Stimulated activated CD8-positive, alpha-beta memory T cell treated with anti-CD3 and anti-CD28 coated beads, Interleukin-12 subunit alpha, Interleukin-12 subunit beta, amount 100 ng/mL, for 1 hour (primary cell): ENCODE measurements around the gene FBXW11.
A peak's percentile ranks its signal among the peaks of the same experiment; 100 is the strongest.
"Not testable (repeated sequence)": the region's sequence is repeated elsewhere in the genome, so short reads cannot be mapped to it uniquely, and the experiment has no call there.

Source experiments
- DNase-seq: peaks from one replicate; pipeline ENCODE4 v3.0.0-alpha.2; 2020; ENCODE audit warnings: low read depth

FBXW11 gene

GRCh38 chr5:171908638-171909037 is 97.8 kb downstream of the FBXW11 start:
- DNase-seq = no peak

DNA sequence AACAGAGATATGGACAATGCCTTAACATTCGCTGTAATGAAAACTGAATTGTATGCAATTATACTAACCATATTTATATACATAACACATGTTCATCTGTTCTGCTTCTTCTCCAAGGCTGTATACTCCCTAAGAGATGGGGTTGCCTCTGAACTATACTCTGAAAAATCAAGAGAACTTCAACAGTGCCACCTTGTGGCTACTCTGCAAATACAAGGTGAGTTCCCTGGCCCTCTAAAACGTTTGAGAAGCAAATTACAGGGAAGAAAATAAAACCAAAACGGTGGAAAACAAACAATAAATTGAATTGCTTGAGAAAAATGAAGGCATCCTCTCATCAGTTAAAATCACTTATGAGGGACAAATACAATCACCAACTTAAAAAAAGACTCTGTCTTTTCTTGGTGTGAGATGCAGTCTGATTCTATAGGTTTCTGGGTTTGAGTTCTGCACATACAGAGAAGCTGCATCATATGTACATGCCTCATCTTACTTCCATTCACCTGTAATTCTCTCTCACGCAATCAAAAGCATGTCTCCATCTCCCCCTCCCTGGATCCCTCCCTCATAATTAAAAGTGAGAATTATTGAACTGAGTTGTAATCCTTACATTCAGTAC is 98.6 kb downstream of the FBXW11 start:
- DNase-seq = peak; percentile 23

DNA sequence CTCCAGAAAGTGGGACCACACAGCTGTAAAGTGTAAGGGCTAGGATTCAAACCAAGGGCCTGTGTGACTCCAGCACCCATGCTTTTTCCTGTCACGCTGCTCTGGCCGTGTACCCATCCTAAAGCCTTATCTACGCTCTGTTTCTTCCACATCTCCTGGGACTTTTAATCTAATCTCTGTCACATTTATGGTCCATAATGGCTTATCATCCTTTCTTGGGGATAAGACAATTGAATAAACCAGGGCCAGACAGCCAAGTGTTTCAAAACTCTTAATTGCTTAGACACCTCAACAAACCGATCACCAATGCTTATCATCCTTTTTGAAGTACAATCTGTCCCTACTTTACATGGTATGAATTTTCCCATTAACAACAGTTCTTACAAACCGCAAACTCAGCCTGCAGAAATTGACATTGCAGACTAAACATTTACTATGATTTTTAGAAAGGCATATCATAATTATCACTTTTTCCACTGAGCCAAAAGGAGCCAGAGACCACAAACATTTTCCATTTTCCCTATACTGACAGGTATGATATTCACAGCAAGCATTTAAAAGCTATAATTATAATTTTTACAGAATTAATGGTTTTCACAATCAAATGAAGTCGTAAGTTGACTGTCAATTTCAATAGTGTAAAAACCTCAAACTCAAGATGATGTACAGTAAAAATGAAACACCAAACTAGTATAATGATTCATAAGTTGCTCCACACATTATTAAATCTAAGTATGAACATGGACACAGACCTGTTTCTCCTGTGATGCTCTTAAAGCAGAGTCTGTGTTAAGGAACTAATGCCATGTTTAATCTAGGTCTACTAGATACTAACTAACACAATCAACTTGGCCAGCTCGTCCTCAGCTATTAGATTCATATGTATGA is 99.5 kb downstream of the FBXW11 start:
- DNase-seq = no peak

DNA sequence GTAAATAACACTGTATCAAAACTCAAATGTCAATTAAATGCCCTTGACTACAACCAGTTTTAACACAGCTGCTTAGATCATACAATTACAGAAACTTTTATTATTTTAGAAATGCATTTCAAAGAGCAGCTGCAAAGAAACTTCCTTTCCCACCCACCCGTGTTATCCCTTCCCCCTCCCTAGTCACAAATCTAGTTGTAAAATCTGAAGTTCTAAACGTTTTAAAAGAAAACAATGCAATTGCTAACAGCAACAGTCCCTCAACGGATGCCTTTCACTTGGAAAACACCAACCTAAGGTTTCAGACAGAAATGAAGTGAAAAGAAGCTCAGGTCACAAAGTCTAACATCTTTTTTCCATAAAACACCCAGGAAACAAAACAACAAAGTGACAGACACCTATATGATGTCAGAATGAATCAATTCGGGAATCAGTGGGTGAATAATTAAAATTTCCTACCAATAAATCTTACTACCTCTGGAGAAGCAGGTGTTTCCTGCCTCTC is 100.3 kb downstream of the FBXW11 start:
- no peak for DNase-seq

- DNase-seq = no peak
Measured at GRCh38 chr5:171904886-171905285, 101.6 kb downstream of the FBXW11 start.

DNA sequence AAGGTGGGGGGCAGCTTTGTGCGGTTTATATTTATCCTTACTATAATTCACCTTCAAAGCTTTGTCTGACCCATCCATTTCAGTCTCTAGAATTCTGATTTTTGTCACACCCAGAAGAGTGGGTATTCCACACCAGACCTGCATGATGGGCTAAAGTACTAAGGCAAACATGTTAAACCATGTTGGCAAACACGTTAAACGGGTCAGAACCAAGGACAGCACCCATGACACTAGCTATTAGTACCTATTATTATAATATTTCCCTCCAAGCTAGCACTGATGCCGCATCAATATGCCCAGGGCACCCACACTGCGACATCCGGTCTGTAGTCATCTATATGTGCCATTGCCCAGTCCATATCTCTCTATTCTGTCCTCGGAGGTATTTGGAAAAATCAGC is 104.7 kb downstream of the FBXW11 start:
- DNase-seq = no peak

DNA sequence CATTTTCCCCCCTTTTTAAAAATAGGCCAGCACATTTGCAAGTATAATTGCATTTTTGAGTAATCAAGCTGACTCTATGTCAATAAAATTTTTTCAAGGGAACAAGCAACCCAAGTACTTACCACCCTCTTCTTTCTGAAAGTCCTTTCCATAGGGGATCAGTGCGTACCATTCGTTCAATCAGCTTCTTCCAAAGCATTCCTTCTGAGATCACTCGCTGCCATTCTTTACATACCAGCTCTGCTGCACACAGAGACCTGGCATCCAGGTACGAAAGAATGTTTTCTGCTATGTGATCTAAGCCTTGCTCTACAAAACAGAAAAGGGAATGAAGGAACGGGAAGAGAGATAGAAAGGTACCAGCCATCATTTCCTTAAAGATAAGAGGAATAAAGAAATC is 106.6 kb downstream of the FBXW11 start:
- no peak for DNase-seq

DNA sequence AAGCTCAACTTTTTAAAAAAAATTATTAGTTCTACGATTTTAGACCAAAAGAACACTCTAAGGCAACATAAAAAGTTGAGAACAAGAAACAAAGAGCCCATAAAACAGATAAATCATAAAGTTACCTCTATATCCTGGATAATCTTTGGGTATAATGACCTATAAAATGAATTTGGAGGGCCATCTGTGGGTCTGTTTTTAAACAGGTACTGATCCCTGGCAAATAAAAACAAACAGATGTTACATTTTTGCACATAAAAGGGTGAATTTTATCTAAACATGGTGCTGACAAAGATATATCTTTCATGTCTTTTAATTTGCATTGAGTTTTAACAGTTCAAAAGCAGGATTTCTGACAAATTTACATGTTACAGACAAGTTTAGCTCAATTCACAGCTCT is 107.6 kb downstream of the FBXW11 start:
- DNase-seq = no peak

DNA sequence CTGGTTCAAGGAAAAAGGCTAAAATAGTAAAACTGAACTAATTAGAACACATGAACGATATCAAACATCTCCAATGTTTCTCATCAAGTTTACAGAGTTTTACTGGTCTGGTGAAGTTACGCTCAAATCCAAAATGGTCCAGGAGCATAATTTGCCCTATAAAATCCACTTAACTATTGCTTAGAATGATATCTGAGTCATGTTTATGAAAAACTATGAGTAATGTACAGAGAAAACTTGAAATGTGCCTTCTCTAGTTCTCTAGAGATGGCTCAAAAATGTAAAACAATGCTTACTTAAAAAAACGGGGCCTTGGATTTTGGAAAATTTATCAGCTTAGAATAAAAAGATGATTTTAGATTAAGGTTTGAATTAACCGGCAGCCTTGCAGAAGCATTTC is 108.1 kb downstream of the FBXW11 start:
- DNase-seq = no peak

DNA sequence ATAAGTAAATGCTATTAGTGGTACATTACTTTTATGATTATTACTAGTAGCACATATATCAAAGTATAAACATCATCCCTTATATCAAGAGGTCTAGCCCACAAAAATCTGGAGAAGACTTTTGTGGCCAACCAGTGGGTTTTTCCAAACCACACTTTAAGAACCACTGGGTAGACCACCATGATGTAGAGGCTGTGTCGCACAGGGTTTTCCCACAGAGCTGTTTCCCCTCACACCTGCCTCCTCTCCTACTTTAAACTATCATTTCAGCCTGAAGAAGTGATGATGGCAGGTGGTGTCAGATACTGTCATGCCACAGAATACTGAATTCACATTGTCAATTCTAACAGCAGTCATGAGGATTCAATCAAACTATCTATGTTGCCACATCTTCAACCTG is 109.2 kb downstream of the FBXW11 start:
- DNase-seq = no peak

GRCh38 chr5:171895081-171895480 is 111.4 kb downstream of the FBXW11 start:
- DNase-seq = no peak

DNA sequence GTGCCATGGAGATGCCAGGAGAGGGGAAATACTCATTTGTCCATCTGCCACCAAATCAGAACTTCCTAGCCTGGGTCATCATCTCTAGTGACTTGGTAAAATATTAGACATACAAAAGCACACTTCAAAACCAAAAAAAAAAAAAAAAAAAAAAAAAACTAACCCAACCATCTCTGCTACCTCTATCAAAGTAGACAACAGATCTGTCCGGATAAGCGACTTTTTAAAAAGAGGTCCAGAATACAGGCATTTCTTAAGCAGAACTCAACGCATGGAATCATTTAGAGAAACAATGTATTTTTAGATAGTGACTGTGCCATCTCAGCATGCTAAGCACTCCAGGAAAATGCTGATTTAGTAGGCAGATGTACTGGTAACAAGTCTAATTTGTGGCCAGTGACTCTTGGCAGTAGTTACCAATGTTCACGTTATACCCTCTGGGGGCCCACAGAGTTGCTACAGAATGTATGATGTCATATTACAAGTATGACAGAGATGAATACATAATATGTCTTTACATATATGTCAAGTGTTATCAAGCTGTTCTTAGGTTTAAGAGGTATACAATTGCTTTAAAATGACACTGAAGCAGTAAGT is 113.0 kb downstream of the FBXW11 start:
- DNase-seq = no peak

GRCh38 chr5:171891595-171891994 is 114.8 kb downstream of the FBXW11 start:
- DNase-seq = no peak

- DNase-seq = no peak
Measured at GRCh38 chr5:171891150-171891549, 115.3 kb downstream of the FBXW11 start.

- DNase-seq = no peak
Measured at GRCh38 chr5:171888051-171888481, 118.4 kb downstream of the FBXW11 start.

GRCh38 chr5:171886037-171886436 is 120.4 kb downstream of the FBXW11 start:
- DNase-seq = not testable (repeated sequence)

GRCh38 chr5:171882118-171882517 is 124.3 kb downstream of the FBXW11 start:
- no peak for DNase-seq

- no peak for DNase-seq
Measured at GRCh38 chr5:171874234-171874633, 132.2 kb downstream of the FBXW11 start.

DNA sequence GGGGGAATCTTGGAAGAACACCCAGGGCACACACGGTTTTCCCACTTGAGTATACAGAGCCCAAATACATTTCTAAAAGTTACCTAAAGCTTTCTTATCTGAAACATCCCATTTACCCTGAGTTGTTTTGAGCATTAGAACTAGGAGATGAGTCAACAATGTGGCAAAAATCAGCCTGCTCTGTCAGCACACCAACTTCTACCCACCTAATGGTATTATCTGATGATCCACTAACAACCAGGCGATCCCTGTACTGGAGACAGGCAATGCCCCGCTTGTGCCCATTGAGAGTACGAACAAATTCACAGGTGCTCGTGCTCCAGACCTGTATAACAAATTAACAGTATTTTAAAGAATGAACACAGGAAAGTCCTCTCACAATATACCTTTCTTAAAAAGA is 133.8 kb downstream of the FBXW11 start:
- no peak for DNase-seq

- DNase-seq = no peak
Measured at GRCh38 chr5:171871711-171872110, 134.7 kb downstream of the FBXW11 start.

GRCh38 chr5:171869956-171870355 is 136.5 kb downstream of the FBXW11 start:
- DNase-seq = no peak

DNA sequence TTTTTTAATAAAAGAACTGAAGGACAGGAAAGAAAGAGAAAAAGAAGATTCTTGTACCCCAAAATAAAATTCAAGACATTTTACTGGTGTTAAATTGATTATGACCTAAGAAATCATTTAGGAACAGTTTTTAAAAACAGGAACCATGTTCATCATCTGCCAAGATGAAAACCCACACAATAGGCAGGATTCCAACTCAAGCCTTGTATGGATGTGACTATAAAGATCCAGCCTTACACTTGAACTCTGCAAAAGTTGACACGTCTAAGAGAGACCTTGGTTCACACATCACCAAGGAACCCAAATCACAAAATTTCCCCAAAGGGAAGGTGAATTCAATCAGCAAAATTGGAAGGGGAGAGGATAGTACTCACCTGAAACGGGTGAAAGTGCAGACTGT is 138.2 kb downstream of the FBXW11 start:
- no peak for DNase-seq

- DNase-seq = no peak
Measured at GRCh38 chr5:171867786-171868185, 138.7 kb downstream of the FBXW11 start.
